GM19372 (cell line): ENCODE data around the gene NR4A1.

ENCODE experiments used
- ATAC-seq: cut with Tn5 transposase; IDR thresholded peaks from one replicate; pipeline ENCODE4 v1.9.1; 2021; ENCODE audit warnings: mild to moderate bottlenecking, low read depth, moderate library complexity; ENCODE audit not compliant: unreplicated experiment

The NR4A1 gene

DNA sequence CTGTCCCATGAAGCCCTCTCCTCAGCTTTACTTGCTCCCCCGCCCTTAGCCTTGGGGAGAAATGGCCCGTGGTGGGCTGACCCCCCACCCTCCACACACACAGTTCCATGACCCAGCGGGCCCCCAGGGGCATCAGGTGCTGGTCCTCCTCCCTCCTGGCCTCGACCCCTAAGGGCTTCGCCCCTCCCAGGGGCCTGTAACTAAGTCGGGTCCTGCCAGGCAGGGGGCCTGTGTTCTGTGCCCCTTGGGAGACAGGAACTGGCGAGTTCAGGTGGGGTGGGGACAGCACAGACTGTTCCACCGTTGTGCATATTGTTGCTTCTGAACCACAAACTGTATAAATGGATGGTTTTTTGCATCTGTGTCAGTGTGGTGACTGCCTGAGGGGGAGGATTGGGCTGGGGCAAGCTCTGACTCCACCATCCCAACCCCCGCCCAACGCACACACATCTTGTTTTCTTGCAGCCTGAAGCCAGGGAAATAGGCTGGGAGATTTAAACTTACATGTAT lies 35.7 kb upstream of the NR4A1 start:
- no peak for ATAC-seq

DNA sequence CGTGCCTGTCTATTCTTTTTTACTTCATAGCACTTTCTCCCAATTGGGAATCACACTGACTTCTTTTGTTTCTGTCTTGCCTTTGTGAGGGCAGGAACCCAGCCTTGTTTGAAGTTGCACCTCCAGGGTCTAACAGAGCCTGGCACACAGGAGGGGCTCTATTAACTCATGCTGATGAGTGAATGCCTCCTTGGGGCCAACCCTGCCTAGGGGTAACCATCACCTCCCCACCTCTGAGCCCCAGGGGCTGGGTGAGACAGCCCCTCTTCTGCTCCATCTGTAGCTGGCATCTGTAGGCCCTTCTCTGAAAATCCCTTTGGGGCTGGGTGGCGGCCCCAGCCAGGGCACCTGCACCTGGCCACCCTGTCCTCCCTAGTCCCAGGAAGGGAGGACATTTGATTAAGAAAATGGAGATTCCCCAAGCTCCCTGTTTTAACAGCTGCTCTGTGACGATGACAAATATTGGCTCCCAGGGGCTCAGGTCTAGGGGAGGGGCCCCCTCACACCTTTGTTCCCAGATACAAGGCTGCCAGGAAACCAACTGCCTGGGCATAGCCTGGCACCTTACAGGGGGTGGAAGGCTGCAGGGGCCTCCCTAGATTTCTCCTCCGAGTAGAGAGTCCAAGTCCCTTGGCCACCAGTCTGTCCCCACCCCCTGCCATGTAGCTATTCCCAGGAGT lies 32.7 kb upstream of the NR4A1 start:
- no peak for ATAC-seq

DNA sequence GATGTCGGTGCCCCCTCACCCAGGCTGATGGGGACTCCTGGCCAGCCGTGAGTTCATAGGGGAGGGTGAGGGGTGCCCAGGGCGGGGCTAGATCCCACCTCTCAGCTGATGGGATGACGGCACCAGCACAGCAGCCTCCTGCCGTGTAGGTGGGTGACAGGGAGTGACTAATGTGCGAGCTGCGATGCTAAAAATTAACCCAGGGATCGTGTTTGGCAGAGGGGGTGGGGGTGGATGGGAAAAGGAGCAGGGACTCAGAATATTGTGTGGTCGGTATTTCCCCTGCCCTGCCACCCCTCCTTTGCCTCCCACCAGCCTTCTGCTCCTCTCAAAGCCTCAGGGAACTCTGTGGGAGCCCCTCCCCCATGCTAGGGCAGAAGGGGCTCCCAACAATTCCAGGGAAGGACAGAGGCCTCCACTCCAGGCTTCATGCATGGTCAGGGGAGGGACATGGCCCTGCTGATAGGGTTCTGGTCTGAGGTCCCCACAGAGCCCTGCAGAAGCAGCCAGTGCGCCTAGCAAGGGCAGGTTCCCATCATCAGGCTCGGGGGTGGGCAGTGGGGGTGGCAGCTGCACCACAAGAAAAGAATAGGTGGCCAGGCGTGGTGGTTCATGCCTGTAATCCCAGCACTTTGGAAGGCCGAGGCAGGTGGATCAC lies 32.0 kb upstream of the NR4A1 start:
- no peak for ATAC-seq

DNA sequence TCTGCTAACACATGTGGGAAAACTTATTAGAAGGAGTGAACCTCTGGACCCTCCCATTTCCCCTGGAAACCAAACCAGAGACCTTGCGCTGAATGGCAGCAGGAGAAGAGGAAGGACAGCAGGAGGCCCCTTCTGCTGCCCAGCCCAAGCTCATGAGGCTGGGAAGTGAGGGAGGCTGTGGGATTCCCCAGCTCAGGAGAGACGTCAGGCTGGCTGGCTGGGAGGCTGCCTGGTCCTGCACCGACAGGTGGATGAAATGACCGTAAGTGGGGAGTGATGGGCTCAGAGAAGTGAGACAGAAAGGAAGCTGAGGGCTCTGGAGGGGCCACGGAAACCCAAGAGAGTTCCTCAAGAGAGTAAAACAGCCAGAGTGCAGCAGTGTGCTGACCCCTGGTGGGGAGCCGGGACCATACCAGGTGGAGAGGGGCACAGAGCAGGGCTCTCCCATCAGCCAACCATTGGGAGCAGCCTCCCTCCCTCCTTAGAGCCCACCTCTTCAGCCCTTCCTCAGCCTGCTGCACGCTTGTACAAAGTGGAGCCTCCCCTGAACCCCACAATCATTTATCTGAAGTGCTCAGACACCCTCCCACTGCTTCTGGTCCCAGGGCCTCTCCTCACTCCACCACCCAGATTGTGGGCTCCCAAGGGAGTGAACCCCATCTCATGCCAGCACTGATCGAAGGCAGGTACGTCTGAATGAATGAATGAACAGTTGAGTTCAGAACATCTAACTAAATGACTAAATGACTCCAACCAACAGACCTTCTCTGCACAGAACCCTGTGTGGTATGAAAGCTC lies 30.5 kb upstream of the NR4A1 start:
- ATAC-seq, result no peak

DNA sequence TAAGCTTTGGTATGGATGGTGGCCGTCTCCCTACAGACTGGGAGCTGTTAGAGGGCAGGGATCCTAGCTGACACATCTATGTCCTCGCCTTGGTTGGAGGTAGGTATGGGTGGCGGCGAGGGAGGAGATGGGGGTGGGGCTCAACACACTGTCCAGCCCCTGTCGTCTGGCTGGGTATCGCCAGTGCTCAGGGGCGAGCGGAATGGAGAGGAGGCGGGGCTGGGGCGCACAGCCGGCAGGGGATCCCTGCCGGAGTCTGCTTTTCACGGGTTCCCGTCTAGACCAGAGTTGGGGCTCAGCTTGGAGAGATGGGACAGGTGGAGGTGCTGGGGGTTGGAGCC lies 28.4 kb upstream of the NR4A1 start:
- no peak for ATAC-seq

DNA sequence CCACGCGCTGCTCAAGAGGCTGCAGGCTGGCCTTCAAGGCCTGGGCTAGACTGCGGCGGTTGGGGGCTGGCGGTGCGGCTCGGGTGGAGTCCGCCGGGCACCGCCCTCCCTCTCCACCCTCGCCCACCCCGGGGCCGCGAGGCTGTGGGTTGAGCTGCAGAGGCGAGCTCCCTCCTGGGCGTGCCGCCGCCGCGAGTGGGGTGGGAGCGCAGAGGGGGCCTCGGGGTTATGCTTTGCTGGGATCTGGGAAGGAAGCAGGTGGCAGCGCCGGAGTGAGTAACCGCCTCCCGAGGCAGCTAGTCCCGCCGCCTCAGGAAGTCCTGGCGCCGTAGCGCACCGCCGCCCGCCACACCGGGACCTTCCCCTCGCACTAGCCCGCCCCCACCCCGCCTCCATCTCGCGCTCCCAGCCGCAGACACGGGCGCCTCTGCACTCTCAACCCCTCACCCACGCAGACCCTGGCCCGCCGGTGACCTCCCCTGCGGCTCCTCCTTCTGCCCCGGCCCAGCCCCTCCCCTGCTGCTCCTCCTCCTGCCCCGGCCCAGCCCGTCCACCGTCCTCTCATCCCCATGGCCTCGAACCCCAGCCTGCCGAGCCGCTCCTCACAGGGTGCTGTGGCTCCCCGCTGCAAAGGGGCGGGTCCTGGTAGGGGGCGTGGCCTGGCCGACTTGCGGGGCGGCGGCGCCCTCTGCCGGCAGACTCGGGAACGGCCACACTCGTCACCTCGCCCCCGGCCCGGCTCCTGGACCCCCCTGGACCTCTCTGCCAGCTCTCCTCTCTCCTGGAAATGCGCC lies 27.9 kb upstream of the NR4A1 start:
- ATAC-seq, result peak; percentile 40

DNA sequence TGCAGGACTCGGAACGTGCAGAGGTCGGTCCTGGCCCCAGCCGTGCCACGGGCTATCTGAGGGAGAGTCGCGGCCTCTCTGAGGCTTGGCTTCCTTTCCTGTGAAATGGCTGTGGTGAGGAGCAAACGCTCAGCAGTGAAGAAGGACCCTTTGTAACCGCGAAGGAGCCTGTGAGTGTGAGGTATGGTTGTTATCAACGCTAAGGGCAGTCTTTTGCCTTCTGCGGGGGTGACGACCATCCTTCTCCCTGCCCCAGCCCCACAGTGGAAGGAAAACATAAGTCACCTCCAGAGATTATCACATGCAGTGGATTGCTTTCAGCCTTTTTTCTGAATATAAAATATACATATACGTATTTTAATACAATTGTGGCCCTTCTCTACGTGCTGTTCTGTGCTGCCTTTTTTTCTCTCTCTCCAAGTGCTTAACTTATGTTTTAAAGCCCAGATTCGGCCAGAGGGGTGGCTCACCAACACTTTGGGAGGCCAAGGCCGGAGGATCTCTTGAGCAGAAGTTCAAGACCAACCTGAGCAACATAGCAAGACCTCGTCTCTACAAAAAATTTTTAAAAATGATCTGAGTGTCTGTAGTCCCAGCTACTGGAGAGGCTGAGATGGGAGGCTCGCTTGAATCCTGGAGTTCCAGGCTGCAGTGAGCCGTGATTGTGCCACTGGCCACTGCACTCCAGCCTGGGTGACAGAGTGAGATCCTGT lies 27.1 kb upstream of the NR4A1 start:
- no peak for ATAC-seq

DNA sequence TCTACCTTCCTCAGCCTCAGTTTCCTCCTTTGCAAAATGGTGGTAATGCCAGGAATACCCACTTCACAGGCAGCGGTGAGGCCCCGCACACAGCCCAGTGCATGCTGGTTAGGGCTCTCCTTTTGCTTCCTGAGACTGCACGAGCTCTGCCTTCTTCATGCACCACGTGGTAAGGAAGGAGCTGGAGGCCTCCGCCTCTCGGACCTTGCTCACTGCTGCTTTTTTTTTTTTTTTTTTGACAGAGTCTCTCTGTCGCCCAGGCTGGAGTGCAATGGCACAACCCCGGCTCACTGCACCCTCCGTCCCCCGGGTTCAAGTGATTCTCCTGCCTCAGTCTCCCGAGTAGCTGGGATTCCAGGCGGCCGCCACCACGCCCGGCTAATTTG lies 26.4 kb upstream of the NR4A1 start:
- no peak for ATAC-seq

DNA sequence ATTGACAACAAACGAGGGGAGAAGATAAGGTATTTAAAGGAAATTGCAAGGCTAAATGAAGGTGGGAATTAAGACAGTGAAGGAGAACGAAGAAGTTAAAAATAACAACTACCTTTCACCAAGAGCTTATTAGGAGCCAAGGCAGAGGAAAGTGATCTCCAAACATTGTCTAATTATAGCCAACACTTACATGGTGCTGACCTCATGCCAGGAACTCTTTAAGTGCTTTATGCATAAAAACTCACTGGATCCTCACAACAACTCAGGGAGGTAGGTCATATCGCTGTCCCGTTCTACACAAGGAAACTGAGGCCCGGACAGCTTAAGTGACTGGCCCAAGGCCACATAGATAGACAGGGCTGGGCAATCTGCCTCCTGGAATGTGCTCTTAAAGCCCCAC lies 25.0 kb upstream of the NR4A1 start:
- no peak for ATAC-seq

DNA sequence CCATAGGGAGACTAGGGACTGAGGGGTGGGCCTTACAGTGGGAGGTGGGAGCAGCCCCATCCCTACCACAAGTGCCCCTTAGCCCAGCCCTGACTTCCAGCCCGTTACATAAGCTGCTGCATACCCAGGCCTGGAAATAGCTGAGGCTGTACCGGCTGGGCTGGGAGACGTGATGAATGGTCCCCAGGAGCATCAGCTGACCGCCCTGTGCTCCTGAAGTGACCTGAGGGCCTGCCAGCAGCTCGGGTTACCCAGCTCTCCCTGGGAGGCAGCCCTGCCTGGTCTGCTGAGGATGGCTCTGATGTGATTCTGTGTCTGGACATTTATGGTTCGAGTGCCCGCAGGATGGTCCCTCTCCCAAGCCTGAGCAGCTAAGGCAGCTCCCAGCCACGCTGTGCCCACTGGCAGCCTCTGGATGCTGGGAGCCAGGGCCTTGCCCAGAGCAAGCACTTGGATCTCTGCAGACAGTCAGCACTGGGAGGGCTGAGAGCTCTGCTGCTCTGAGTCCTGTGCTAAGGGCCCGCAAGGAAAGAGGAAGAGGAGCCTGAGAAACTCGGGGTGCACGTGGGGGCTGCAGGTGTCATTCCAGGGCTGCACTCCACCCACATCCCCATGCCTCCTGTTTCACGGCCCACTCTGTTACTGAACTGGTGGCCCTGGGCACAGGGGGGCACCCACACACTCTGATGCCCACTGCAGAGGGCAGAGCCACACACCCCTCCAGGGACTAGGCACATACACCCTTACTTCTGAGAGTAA lies 24.0 kb upstream of the NR4A1 start:
- no peak for ATAC-seq

DNA sequence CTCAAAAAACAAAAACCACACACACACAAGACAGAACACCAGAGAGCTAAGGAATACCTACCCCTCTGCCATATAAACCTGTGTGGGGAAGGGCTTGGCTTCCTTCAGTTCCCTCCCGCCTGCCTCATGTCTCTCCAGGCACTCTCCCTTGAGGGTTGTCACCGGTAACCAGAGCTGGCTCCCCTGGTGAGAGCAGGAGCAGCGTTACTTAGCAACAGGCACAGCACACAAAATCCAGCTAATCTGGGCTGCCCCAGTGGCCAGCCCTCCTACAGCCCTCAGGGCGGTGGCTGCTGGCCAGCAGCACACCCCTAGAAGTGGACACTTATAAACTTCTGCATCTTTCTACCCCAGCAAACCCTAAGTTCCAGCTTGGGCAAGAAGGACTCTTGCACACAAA lies 21.6 kb upstream of the NR4A1 start:
- no peak for ATAC-seq

DNA sequence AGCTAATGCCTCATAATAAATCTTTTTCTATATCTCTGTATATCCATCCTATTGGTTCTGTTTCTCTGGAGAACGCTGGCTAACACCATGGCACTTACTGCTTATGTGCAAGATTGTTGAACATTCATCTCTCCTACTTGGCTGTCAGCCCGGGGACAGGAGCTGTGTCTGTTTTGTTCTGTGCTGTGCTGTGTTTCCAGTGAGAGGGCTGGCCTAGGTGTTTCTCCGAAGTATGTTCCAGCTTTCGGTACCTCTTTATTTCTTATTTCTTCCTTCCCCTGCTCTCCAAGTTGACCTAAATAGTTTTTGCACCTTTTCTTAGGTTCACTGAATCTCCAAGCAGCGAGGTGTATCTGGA lies 18.8 kb upstream of the NR4A1 start:
- ATAC-seq, result no peak

DNA sequence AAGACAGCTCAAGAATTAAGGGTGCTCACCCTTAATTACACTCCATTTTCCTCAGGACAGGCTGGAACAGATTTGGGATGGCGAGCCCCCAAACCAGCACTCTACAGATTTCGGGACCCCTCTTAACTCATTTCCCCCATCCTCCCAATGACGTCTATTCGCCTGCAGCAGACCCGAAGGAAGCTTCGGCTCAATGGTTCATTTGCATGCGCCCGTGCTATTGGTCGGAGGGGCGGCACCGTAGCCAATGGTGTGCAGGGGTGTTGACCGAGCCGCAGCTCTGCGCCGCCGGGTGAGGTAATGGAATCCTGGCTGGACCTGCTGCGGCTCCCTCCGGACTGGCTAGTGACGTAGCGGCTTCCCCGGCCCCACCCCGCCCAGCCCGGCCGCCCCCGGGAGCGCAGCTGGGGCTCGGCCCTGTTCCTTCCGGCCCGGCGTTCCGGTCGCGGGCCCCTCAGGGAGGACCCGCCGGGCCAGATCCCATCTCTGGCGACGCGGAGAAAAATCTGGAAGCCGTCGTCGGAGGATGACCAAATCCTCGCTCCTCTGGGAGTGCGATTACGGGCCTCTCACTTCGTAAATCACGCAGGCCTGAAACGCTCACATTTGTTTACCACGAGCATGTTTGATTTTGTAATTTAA lies 18.3 kb upstream of the NR4A1 start:
- peak; percentile 89 for ATAC-seq

DNA sequence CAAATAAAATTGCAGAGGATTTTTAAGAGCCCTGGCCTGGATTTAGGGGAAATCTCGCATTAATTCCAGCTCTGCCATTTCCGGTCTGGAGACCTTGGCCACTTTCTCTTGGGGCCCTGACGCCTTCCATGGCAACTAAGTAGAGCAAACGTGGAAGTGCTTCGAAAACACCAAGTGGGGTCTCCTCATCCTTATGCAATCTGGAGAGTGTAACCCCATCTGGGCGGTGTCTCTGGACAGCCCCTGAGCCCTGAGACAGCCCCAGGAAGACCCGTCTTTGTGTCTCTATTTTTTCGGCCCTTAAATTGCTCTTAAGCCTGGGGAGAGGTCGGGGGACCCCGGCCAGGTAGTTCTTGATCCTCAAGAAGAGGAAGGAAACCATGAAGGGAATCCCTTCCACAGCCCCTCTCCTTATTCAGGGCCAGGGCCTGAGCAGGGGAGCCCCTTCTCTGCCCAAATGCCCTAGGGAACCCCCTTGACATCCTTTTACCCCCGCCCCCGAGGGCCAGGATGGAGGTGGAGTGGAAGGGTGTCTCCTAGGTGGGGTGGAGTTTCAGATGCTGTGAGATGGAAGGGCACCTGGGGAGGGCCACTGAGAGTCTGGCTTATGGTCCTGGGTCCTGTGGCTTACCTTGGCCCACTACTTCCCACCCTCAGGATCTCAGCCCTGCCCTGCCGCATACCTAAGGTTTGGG lies 17.6 kb upstream of the NR4A1 start:
- ATAC-seq, result no peak

DNA sequence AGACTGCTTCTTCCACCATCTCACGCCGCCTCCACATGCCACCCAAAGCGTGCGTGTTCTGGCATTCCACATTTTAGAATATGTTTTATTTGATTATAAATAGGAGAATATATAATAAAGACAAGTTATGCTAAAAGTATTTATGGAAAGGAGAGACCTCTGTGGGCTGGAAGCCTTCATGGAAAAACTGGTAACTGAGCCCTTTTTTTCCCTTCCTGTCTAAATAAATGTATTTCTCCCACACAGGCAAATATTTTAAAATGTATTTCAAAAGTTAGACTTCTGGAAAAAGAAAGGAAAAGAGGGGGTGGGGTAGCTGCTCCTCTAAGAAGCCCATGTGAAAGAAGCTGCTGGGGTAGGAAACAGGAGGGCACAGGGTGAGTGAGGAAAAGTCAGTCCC lies 16.1 kb upstream of the NR4A1 start:
- ATAC-seq, result no peak

DNA sequence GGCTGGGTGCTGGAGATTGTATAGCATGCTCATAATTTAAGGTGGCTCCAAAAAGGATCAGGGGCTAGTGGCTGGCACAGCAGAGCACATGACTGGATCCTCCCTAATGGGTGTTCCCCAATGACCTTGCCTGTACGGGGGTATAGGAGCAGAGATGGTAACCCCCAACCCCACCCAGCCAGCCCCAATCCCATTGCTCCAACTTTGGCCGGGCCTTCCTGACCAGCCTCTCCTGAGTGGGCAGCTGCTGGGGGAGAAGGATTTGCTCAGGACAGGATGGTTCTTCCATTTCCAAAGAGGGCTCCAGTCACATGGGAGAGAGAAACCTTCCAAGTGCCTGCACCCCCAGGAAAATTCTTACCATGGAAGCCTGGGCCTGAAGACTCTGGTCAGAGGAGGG lies 15.3 kb upstream of the NR4A1 start:
- no peak for ATAC-seq

DNA sequence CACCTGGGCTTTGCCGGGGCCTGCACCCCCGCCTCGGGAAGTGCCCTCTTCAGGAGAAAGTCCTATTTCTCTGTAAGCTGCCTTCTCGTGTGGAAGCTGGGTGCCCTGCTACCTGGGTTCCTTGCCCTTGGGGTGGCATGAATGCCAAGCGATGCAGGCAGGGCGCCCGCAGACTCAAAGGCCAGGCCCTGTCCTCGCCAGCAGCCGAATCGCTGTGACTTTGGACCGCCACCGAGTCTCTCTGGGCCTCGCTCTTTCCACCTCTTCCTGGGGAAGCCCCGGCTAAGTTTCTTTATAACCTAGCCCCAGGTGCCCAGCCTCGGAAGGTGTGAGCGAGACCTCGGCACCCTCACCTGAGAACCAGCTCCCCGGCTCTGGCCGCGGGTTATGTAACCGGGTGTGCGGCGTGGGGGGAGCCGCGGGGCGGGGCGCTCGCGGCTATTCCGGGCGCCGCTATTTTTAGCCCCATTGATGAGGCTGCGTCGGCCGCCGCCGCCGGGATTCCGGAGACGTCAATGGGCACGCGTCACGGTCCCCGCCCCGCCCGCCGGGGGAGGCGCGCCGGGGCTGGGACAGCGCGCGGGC lies 14.6 kb upstream of the NR4A1 start:
- ATAC-seq, result peak; percentile 51

DNA sequence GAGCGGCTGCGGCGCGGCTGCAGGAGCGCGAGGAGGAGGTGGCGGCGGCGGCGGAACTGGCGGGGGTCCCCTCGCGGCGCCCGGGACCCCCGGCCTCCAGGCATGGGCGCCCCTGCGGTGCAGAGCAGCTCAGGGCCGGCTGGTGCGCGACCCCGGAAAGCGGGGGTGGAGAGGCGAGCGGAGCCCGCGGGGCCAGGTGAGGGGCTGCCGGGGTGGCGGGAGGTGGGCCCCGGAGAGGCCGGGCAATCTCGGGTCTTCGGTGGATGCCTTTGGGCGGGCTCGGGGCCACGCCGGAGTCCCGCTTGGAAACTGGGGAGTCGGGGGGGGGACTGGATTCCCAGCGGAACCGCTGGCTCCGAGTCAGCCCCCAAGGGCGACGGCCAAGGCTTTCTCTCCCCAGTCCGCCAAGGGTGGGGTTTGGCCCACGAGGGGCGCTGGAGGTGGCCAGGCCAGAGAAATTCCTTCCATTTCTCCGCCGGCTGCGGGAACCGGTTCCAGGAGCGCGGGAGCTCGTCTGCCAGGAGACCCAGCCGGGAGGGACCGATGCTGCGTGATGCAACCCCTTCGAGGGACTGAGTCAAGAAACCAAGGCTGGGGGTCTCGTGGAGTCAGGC lies 13.9 kb upstream of the NR4A1 start:
- peak; percentile 8 for ATAC-seq
